A673 (cell line): ENCODE results near the gene SCMH1.

Experiments used
- EZH2 ChIP-seq: fragments of 200-600 bp; sonication (generic); IDR thresholded peaks from 2 replicates; pipeline ENCODE4 v1.6.1; 2017; ENCODE audit warnings: borderline replicate concordance, low read depth, mild to moderate bottlenecking, mixed read lengths, antibody characterized with exemption, low read length; ENCODE audit not compliant: poor library complexity, severe bottlenecking
- TF ChIP-seq, protein P1 (sequence below): fragments of 300-800, 200-600 bp; sonication (generic); conservative IDR thresholded peaks from 2 replicates; pipeline ENCODE4 v1.5.1; 2017; ENCODE audit warnings: low read depth, mild to moderate bottlenecking, antibody characterized with exemption, low read length, moderate library complexity, mixed read lengths

DNA sequence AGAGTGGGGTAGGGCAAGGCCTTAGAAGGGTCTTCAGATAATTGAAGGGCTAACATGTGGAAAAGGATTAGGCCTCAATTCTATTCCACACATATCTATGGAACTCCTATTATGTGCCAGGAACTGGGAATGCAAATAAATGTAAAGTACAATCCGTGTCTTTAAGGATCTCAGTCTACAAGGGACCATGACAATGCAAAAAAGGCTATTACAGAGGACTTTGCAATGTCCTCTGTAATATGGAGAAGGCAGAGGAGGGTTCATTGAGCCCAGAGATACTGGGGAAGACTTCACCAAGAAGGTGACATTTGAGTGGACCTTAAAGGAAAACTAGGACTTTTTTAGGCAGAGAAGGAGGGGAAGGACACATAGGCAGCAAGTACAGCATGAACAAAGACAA lies 4.5 kb upstream of the SCMH1 start:
- TF ChIP-seq, protein P1, sequence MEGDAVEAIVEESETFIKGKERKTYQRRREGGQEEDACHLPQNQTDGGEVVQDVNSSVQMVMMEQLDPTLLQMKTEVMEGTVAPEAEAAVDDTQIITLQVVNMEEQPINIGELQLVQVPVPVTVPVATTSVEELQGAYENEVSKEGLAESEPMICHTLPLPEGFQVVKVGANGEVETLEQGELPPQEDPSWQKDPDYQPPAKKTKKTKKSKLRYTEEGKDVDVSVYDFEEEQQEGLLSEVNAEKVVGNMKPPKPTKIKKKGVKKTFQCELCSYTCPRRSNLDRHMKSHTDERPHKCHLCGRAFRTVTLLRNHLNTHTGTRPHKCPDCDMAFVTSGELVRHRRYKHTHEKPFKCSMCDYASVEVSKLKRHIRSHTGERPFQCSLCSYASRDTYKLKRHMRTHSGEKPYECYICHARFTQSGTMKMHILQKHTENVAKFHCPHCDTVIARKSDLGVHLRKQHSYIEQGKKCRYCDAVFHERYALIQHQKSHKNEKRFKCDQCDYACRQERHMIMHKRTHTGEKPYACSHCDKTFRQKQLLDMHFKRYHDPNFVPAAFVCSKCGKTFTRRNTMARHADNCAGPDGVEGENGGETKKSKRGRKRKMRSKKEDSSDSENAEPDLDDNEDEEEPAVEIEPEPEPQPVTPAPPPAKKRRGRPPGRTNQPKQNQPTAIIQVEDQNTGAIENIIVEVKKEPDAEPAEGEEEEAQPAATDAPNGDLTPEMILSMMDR: no peak
- TF ChIP-seq EZH2: no peak
